ENCODE results near the gene CDH8. TPM values are rescaled to one million over a fixed set of nuclear protein-coding genes. Genes with fewer than 3 reads are reported as not detected.
"Not testable (repeated sequence)": the region's sequence is repeated elsewhere in the genome, so short reads cannot be mapped to it uniquely, and the experiment has no call there.

Gene CDH8
- polyA plus RNA-seq, 1 donor: 2.4 TPM

DNA sequence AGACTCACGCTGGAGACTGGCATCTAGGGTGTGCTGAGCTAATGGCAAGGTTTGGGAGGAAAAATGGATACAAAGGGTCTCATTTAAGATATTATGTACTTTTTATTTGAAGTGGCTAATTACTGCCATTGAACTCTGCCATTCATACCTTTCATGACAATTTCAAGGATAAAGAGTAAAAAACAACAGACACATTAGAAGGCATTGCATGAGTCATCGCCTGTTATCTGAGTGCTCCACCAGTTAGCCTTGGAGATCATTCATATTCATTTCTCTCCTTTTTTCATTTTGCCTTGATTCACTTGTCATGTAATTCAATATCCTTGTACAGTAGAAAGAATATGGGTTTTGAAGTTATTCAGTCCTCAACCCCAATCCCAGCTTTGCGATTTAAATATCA, 109.5 kb downstream of the CDH8 start:
- no peak for DNase-seq

- DNase-seq: no peak
Measured at GRCh38 chr16:61923629-61924028, 112.6 kb downstream of the CDH8 start.

DNA sequence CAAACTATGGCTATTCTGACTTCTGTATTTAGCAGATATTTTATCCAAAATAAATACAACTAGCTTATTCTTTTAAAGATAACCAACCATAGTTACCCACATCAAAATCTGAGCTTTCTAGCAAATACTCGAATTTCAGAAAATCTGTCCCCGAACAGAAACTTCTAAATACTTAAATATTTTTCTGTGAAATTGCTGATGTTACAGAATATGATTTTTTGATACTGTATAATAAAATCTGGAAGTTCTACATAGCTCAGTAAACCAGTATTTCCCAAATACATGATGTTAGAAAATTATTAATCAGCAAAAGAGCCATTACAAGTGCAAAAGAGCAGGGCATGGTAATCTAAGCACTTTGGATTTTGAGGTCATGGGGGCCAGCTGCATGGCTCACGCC, 114.9 kb downstream of the CDH8 start:
- no peak for DNase-seq

- not testable (repeated sequence) for DNase-seq
Measured at GRCh38 chr16:61917865-61918826, 118.1 kb downstream of the CDH8 start.

DNA sequence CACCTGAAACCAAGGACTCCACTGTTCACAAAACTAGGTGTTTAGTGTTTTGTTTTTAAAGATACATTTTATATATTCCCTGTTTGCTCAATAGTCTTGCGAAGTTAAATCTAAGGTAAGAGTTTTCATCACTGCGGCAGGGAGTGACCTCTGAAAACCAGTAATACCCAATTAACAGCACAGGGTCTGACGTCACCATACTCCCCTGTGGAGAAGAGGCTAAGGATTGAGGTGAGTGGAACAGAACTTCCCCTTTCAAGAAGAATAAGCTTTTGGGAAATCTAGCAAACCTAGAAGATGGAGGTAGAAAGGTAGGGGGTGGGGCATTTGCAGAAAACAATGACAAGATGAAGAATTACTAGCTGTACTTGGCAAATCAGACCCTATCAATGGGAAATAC, 120.7 kb downstream of the CDH8 start:
- no peak for DNase-seq

- DNase-seq: peak; percentile 40
Measured at GRCh38 chr16:61909074-61909473, 127.2 kb downstream of the CDH8 start.

GRCh38 chr16:61908426-61908825, 127.8 kb downstream of the CDH8 start:
- no peak for DNase-seq

DNA sequence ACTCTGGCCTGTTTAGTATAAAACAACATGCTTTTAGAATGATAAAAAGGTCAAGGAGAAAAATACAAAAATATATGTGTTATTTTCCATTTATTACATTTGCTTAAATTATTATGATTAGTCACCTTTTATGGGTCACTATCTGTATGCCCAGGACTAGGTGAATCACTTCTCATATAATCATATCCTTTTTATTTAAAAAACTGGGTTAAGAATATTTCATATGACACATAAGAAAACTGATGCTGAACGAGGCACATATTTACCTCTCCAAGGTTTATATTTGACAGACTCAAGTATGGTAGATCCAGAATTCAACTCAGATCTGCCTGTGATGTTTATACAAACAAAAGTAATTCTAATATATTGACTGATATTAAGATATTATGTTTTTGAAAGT, 134.5 kb downstream of the CDH8 start:
- no peak for DNase-seq

GRCh38 chr16:61900482-61900881, 135.8 kb downstream of the CDH8 start:
- no peak for DNase-seq

DNA sequence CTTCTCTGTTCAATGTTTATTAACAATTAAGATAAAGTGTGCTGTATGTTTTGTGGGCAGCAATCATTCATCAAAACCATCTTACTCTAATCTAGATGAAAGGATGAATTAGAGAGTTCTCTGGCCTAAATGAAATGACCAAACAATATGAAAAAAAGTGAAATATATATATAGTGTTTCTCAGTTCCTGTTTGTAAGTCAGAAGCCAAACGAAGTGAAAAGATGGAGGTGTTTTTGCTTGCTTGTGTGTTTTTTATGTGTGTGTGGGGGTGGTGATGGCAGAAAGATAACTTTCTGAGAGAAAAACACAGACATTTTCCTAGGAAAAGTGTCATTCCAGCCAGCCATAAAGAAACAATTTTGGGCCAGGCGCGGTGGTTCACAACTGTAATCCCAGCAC, 138.6 kb downstream of the CDH8 start:
- no peak for DNase-seq

GRCh38 chr16:61892531-61892930, 143.7 kb downstream of the CDH8 start:
- DNase-seq: no peak

GRCh38 chr16:61891460-61891859, 144.8 kb downstream of the CDH8 start:
- DNase-seq: no peak

- DNase-seq: no peak
Measured at GRCh38 chr16:61890386-61890785, 145.9 kb downstream of the CDH8 start.

DNA sequence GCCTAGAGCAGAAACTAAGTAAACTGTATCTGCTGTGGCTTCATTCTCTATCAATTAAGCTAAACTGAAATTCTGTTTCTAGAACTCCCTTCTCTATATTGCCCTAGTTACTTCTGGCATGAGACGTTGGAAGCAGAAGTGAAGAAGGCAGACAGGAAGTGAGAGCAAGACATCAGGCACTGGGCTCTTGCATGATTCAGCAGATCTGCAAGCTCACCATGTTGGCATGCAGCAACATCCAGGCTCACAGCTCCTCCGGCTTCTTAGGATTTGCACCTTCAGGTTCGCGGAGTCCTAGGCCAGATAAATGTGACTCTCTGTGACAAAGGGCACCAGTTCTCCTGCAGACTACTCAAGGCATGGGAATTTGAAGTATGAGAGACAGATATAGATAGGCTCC, 148.3 kb downstream of the CDH8 start:
- no peak for DNase-seq

- no peak for DNase-seq
Measured at GRCh38 chr16:61885343-61885742, 150.9 kb downstream of the CDH8 start.

DNA sequence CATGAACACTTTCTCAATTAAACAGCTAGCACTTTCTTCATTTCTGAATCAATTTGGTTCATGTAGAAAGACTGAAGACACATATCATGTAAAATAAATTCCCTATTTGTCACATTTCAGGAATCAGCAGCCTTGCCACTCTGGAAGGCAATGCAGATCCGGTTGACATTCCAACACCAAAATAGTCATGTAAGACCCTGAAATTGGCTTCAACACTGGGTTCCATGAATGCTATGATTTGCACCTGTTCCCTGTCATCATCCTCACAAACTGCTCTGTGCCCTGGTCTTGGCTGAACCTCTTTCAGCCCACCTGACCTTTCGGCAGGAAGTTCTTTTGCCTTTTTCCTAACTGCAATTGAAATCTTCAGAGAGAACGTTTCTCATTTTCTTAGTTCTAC, 156.9 kb downstream of the CDH8 start:
- DNase-seq: no peak

GRCh38 chr16:61877436-61877835, 158.8 kb downstream of the CDH8 start:
- DNase-seq: no peak

DNA sequence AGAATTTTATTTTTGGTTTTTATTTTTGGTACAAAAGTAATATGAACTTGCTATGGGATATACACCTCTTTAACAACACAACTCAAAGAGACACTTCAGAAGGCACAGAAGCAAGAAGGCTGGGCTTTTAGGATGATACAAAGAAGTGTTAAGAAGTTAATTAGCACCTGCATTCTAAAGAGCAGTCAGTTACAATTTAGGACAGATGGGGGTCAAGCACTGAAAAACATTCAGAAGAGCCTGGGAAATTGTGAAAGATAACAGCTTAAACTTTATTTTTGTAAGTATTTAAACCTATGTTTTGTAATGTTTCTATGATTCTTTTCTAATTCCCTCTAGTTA, 163.5 kb downstream of the CDH8 start:
- DNase-seq: no peak

GRCh38 chr16:61871837-61872777, 164.1 kb downstream of the CDH8 start:
- no peak for DNase-seq

GRCh38 chr16:61862221-61863155, 173.8 kb downstream of the CDH8 start:
- no peak for DNase-seq

- no peak for DNase-seq
Measured at GRCh38 chr16:61858988-61859387, 177.2 kb downstream of the CDH8 start.

DNA sequence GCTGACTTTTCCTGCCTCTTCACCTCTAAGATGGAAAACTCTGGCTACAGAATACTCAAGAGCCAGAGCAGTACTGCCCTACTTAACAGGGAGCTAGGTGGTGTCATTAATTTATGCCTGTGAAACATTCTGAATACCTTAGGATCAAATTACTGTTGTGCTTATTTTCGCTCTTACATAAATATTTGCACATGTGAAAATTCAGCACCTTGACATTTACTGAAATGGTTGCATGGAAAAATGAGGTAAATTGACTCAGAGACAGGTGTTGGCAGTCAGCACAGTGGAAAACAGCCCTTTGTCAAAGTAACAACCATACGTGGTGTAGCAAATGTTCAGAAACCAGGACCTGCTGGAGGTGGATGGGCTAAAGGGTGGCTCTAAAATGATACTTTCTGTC, 193.6 kb downstream of the CDH8 start:
- no peak for DNase-seq
